Neuronal stem cell (in vitro differentiated cells): ENCODE results near the gene RASL10A.

Source experiments
- DNase-seq: peaks from one replicate; pipeline ENCODE4 v3.0.0-alpha.2; 2013; ENCODE audit warnings: low spot score
- H2AFZ ChIP-seq: one replicate; pipeline ENCODE4 v1.6.1; 2013; ENCODE audit warnings: mild to moderate bottlenecking, low read length, inconsistent platforms
- H2AK5ac ChIP-seq: 2 replicates; pipeline ENCODE4 v1.6.1; 2013; ENCODE audit warnings: low read depth, mild to moderate bottlenecking, inconsistent platforms, low read length, moderate library complexity, mixed read lengths
- H2BK120ac ChIP-seq: 2 replicates; pipeline ENCODE4 v1.6.1; 2013; ENCODE audit warnings: low read depth, mild to moderate bottlenecking, inconsistent platforms, low read length, moderate library complexity, mixed read lengths
- H2BK12ac ChIP-seq: one replicate; pipeline ENCODE4 v1.6.1; 2013; ENCODE audit warnings: low read length, inconsistent platforms
- H2BK15ac ChIP-seq: 2 replicates; pipeline ENCODE4 v1.6.1; 2013; ENCODE audit warnings: mild to moderate bottlenecking, low read length, inconsistent platforms, mixed read lengths
- H2BK5ac ChIP-seq: one replicate; pipeline ENCODE4 v1.6.1; 2013; ENCODE audit warnings: inconsistent platforms, mild to moderate bottlenecking, low read length, moderate library complexity
- H3K14ac ChIP-seq: one replicate; pipeline ENCODE4 v1.6.1; 2013; ENCODE audit warnings: low read length, inconsistent platforms
- H3K18ac ChIP-seq: 2 replicates; pipeline ENCODE4 v1.6.1; 2013; ENCODE audit warnings: low read length, inconsistent platforms
- H3K23ac ChIP-seq: 2 replicates; pipeline ENCODE4 v1.6.1; 2013; ENCODE audit warnings: low read depth, mild to moderate bottlenecking, mixed read lengths, low read length, inconsistent platforms; ENCODE audit not compliant: poor library complexity
- H3K27ac ChIP-seq: replicated peaks from 3 replicates; pipeline ENCODE4 v1.5.1; 2013; ENCODE audit warnings: low read length, inconsistent platforms
- H3K27me3 ChIP-seq, 3 experiments: 2 replicates each; pipeline ENCODE4 v1.6.1; 2013; ENCODE audit warnings: low read length in 3 of 3, mild to moderate bottlenecking in 2 of 3, inconsistent platforms in 1 of 3, low read depth in 1 of 3, mixed read lengths in 1 of 3, moderate library complexity in 1 of 3; ENCODE audit not compliant: control insufficient read depth in 3 of 3, insufficient read depth in 3 of 3
- H3K36me3 ChIP-seq, 2 donors: replicated peaks in 1 of 2; 2 replicates each; pipeline ENCODE4 v1.6.1; 2013; ENCODE audit warnings: low read length in 2 of 2; ENCODE audit not compliant: control insufficient read depth in 2 of 2, insufficient read depth in 2 of 2
- H3K4ac ChIP-seq: 2 replicates; pipeline ENCODE4 v1.6.1; 2013; ENCODE audit warnings: inconsistent platforms, mild to moderate bottlenecking, low read length, moderate library complexity
- H3K4me1 ChIP-seq, 2 donors: 1 replicate in 1 of 2; 2 replicates in 1 of 2; pipeline ENCODE4 v1.6.1; 2013; ENCODE audit warnings: low read length in 2 of 2, low read depth in 1 of 2; ENCODE audit not compliant: control insufficient read depth in 2 of 2, insufficient read depth in 1 of 2
- H3K4me2 ChIP-seq: one replicate; pipeline ENCODE4 v1.6.1; 2013; ENCODE audit warnings: mild to moderate bottlenecking, low read length, inconsistent platforms; ENCODE audit not compliant: insufficient read depth, poor library complexity, severe bottlenecking
- H3K4me3 ChIP-seq, 2 donors: 2 replicates each; pipeline ENCODE4 v1.5.1; 2013; ENCODE audit warnings: low read length in 2 of 2, mild to moderate bottlenecking in 2 of 2, inconsistent platforms in 1 of 2, moderate library complexity in 1 of 2
- H3K79me1 ChIP-seq: one replicate; pipeline ENCODE4 v1.6.1; 2013; ENCODE audit warnings: low read depth, mild to moderate bottlenecking, inconsistent platforms, low read length, moderate library complexity
- H3K9ac ChIP-seq: one replicate; pipeline ENCODE4 v1.6.1; 2013; ENCODE audit warnings: mild to moderate bottlenecking, low read depth, low read length, inconsistent platforms; ENCODE audit not compliant: poor library complexity
- H3K9me3 ChIP-seq, 2 donors: replicated peaks in 1 of 2; 2 replicates each; pipeline versions ENCODE3 to v1.6.1; 2013; ENCODE audit warnings: low read length in 2 of 2, mild to moderate bottlenecking in 2 of 2, inconsistent platforms in 1 of 2, low read depth in 1 of 2, mixed read lengths in 1 of 2, moderate library complexity in 1 of 2; ENCODE audit not compliant: control insufficient read depth in 2 of 2, insufficient read depth in 1 of 2
- H4K8ac ChIP-seq: one replicate; pipeline ENCODE4 v1.6.1; 2013; ENCODE audit warnings: low read depth, mild to moderate bottlenecking, inconsistent platforms, low read length, moderate library complexity
- H4K91ac ChIP-seq: one replicate; pipeline ENCODE4 v1.6.1; 2013; ENCODE audit warnings: low read length, low read depth, mild to moderate bottlenecking, inconsistent platforms; ENCODE audit not compliant: poor library complexity
- WGBS, 2 donors: extraction: QIAGEN DNeasy Blood & Tissue Kit; methylation state at CpG; one replicate each; pipeline ENCODE4 v1.1.7; 2013; ENCODE audit warnings: missing lambda C conversion rate in 2 of 2, mixed read lengths in 1 of 2; ENCODE audit not compliant: insufficient read length in 2 of 2, insufficient replicate concordance in 1 of 2; ENCODE audit errors: extremely low coverage in 2 of 2; 5-methylcytosine and 5-hydroxymethylcytosine counted together

The RASL10A gene

DNA sequence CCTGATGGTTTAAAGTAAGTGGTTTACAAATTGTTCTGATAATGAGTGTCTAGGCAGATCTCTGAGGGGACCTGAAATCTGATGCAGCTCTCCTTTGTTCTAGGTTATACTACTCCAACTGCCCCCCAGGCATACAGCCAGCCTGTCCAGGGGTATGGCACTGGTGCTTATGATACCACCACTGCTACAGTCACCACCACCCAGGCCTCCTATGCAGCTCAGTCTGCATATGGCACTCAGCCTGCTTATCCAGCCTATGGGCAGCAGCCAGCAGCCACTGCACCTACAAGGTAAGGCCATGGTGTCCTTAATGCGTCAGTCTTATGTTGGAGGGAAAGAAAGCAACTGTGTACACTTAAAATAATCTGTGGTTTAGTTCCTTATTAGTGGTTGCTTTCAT, 37.6 kb downstream of the RASL10A start:
- Histone ChIP-seq H3K23ac (no peak overlapping the region), H3K9me3 (no peaks in the 10 kb centered on the region), H2AFZ (no peak overlapping the region), H4K91ac (no peak overlapping the region), H3K27ac (no peak overlapping the region), H3K14ac (no peak overlapping the region), H3K4me3 (no peak overlapping the region), H3K4ac (no peak overlapping the region), H3K18ac (no peak overlapping the region), H3K79me1 (peaks cover 3% of the 10 kb centered on the region), H3K4me1 (no peaks in the 10 kb centered on the region), H4K8ac (no peak overlapping the region), H2BK12ac (no peak overlapping the region), H2AK5ac (no peak overlapping the region), H3K36me3 (peaks cover 31 to 96% of the 10 kb centered on the region in 2 donors), H2BK15ac (no peak overlapping the region), H2BK5ac (no peak overlapping the region), H3K27me3 (no peaks in the 10 kb centered on the region), H2BK120ac (no peak overlapping the region), H3K9ac (no peak overlapping the region), H3K4me2 (no peak overlapping the region)
- WGBS, 2 donors, result no CpG with 5 or more reads among the region's 1 CpG
- no peak for DNase-seq

GRCh38 chr22:29275819-29276565, 39.5 kb downstream of the RASL10A start:
- no peaks in the 10 kb centered on the region for H3K9me3 ChIP-seq
- peaks cover 2 to 7% of the 10 kb centered on the region in 2 donors for H3K4me1 ChIP-seq
- no peaks in the 10 kb centered on the region for H3K27me3 ChIP-seq
- H2AK5ac ChIP-seq, result no peak overlapping the region
- no peak overlapping the region for H3K27ac ChIP-seq
- H3K4ac ChIP-seq, result no peak overlapping the region
- no peak overlapping the region for H4K8ac ChIP-seq
- H2BK12ac ChIP-seq, result no peak overlapping the region
- no peak overlapping the region for H3K4me3 ChIP-seq
- H2BK120ac ChIP-seq, result no peak overlapping the region
- H3K36me3 ChIP-seq, result peaks cover 28 to 98% of the 10 kb centered on the region in 2 donors
- no peak overlapping the region for H2BK5ac ChIP-seq
- H4K91ac ChIP-seq, result no peak overlapping the region
- H3K23ac ChIP-seq, result no peak overlapping the region
- H3K18ac ChIP-seq, result no peak overlapping the region
- no peak overlapping the region for H3K9ac ChIP-seq
- peaks cover 3% of the 10 kb centered on the region for H3K79me1 ChIP-seq
- WGBS, 2 donors, result 100% methylated on average over 2 of the region's 3 CpGs; no CpG with 5 or more reads in 1 of the 2 donors
- H2AFZ ChIP-seq, result no peak overlapping the region
- no peak for DNase-seq
- no peak overlapping the region for H3K4me2 ChIP-seq
- H3K14ac ChIP-seq, result no peak overlapping the region
- H2BK15ac ChIP-seq, result no peak overlapping the region

GRCh38 chr22:29275167-29275566, 40.3 kb downstream of the RASL10A start:
- H3K27ac ChIP-seq, result no peak overlapping the region
- H2AK5ac ChIP-seq, result no peak overlapping the region
- no peak overlapping the region for H3K23ac ChIP-seq
- H2BK120ac ChIP-seq, result no peak overlapping the region
- H3K4me3 ChIP-seq, result no peak overlapping the region
- H4K91ac ChIP-seq, result no peak overlapping the region
- no peak overlapping the region for H2AFZ ChIP-seq
- H2BK5ac ChIP-seq, result no peak overlapping the region
- no peak overlapping the region for H3K9ac ChIP-seq
- no peak overlapping the region for H3K4ac ChIP-seq
- no CpG with 5 or more reads among the region's 3 CpGs for WGBS, 2 donors
- H3K4me2 ChIP-seq, result no peak overlapping the region
- no peak for DNase-seq
- H3K4me1 ChIP-seq, result peaks cover 3 to 16% of the 10 kb centered on the region in 2 donors
- H3K27me3 ChIP-seq, result no peaks in the 10 kb centered on the region
- H3K79me1 ChIP-seq, result peaks cover 3% of the 10 kb centered on the region
- H2BK12ac ChIP-seq, result no peak overlapping the region
- peaks cover 26 to 100% of the 10 kb centered on the region in 2 donors for H3K36me3 ChIP-seq
- H3K14ac ChIP-seq, result no peak overlapping the region
- no peak overlapping the region for H4K8ac ChIP-seq
- no peak overlapping the region for H3K18ac ChIP-seq
- H2BK15ac ChIP-seq, result no peak overlapping the region
- H3K9me3 ChIP-seq, result no peaks in the 10 kb centered on the region

DNA sequence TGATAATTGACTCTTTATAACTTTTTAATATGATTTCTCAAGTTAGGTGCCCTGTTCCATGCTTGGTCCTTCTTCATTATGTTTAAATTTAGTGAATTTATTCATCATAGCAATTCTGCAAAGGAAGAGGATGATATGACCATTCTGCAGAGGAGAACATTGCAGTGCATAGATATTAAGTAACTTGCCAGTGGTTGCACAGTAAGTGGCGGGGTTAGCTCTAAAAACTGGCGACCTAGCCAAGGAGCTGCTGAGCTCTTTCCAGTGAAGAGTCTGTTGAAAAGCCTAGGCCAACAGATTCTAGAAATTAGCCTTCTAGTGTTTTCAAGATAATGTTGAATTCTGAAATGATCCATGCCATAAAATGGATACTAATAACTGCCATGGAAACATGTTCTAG, 42.9 kb downstream of the RASL10A start:
- H3K4me2 ChIP-seq, result no peak overlapping the region
- H4K91ac ChIP-seq, result no peak overlapping the region
- no peaks in the 10 kb centered on the region for H3K9me3 ChIP-seq
- H3K14ac ChIP-seq, result no peak overlapping the region
- no peak overlapping the region for H3K9ac ChIP-seq
- no peak for DNase-seq
- peaks cover 14 to 85% of the 10 kb centered on the region in 2 donors for H3K36me3 ChIP-seq
- H3K4ac ChIP-seq, result no peak overlapping the region
- H2AK5ac ChIP-seq, result no peak overlapping the region
- H3K27ac ChIP-seq, result no peak overlapping the region
- H3K4me1 ChIP-seq, result peaks cover 6 to 28% of the 10 kb centered on the region in 2 donors
- H3K27me3 ChIP-seq, result no peaks in the 10 kb centered on the region
- no CpG with 5 or more reads among the region's 2 CpGs for WGBS, 2 donors
- H2BK5ac ChIP-seq, result no peak overlapping the region
- H3K4me3 ChIP-seq, result no peak overlapping the region
- no peak overlapping the region for H2BK15ac ChIP-seq
- no peak overlapping the region for H4K8ac ChIP-seq
- peaks cover 7% of the 10 kb centered on the region for H3K79me1 ChIP-seq
- no peak overlapping the region for H3K18ac ChIP-seq
- H2BK12ac ChIP-seq, result no peak overlapping the region
- H3K23ac ChIP-seq, result no peak overlapping the region
- no peak overlapping the region for H2BK120ac ChIP-seq
- H2AFZ ChIP-seq, result no peak overlapping the region
